WTC11 (cell line): ENCODE measurements around the gene PDXP.

Experiments
- CTCF ChIP-seq: fragments of 200-600 bp; IDR thresholded peaks from 2 replicates; pipeline ENCODE4 v1.8.0; 2022; ENCODE audit warnings: antibody characterized with exemption
- E2F4 ChIP-seq: sonication (generic); formaldehyde crosslinking; IDR thresholded peaks from 2 replicates; pipeline ENCODE4 v1.8.1; 2022; ENCODE audit warnings: low read depth, mild to moderate bottlenecking, moderate library complexity, missing genetic modification reagents, borderline replicate concordance
- ERG ChIP-seq: fragments of 250-450 bp; sonication (Bioruptor Pico); IDR thresholded peaks from 2 replicates; pipeline ENCODE4 v1.8.0; 2021; ENCODE audit warnings: mild to moderate bottlenecking
- FOXK1 ChIP-seq: sonication (generic); formaldehyde crosslinking; IDR thresholded peaks from 2 replicates; pipeline ENCODE4 v1.8.0; 2022; ENCODE audit warnings: mild to moderate bottlenecking, moderate library complexity, missing genetic modification reagents
- HMGXB4 ChIP-seq: sonication (generic); formaldehyde crosslinking; IDR thresholded peaks from 2 replicates; pipeline ENCODE4 v1.8.1; 2023; ENCODE audit warnings: mild to moderate bottlenecking, moderate library complexity, missing genetic modification reagents
- JUN ChIP-seq: sonication (generic); formaldehyde crosslinking; IDR thresholded peaks from 2 replicates; pipeline ENCODE4 v1.8.0; 2023; ENCODE audit warnings: mild to moderate bottlenecking, missing genetic modification reagents
- TEAD4 ChIP-seq: sonication (generic); formaldehyde crosslinking; IDR thresholded peaks from 2 replicates; pipeline ENCODE4 v1.8.0; 2022; ENCODE audit warnings: mild to moderate bottlenecking, missing genetic modification reagents
- ZBTB43 ChIP-seq: sonication (generic); formaldehyde crosslinking; IDR thresholded peaks from 2 replicates; pipeline ENCODE4 v1.8.1; 2023; ENCODE audit warnings: mild to moderate bottlenecking, missing genetic modification reagents
- ZNF281 ChIP-seq: sonication (generic); formaldehyde crosslinking; IDR thresholded peaks from 2 replicates; pipeline ENCODE4 v1.8.0; 2023; ENCODE audit warnings: mild to moderate bottlenecking, missing genetic modification reagents
- ZSCAN18 ChIP-seq: fragments of 250-450 bp; sonication (Bioruptor Pico); IDR thresholded peaks from 2 replicates; pipeline ENCODE4 v2.1.2; 2022; ENCODE audit warnings: mild to moderate bottlenecking, moderate library complexity

GRCh38 chr22:37711490-37711889 is 53.0 kb downstream of the PDXP start:
- no peak for TF ChIP-seq CTCF
- no peak for TF ChIP-seq FOXK1
- TF ChIP-seq ZNF281 (CRISPR knock-in tag): no peak
- TF ChIP-seq ZBTB43: no peak
- no peak for TF ChIP-seq JUN (CRISPR knock-in tag)
- no peak for TF ChIP-seq ZSCAN18 (CRISPR knock-in tag)
- TF ChIP-seq TEAD4 (CRISPR knock-in tag): no peak
- TF ChIP-seq E2F4 (CRISPR knock-in tag): no peak
- TF ChIP-seq ERG (CRISPR knock-in tag): no peak
- TF ChIP-seq HMGXB4 (CRISPR knock-in tag): no peak
